Activated CD4-positive, alpha-beta memory T cell treated with anti-CD3 and anti-CD28 coated beads, Interleukin-2, amount 10 ng/mL, durations not matched to agents 7 days and 5 days (primary cell): ENCODE results near the gene PKN3. TPM values are rescaled to one million over a fixed set of nuclear protein-coding genes. Genes with fewer than 3 reads are reported as not detected.
"Not testable (repeated sequence)": the region's sequence is repeated elsewhere in the genome, so short reads cannot be mapped to it uniquely, and the experiment has no call there.

Source experiments
- CTCF ChIA-PET: fragments of 350-600 bp; sonication (Branson Sonifier 250); formaldehyde crosslinking; loops from one replicate; lab custom pipeline; 2021; ENCODE audit warnings: antibody characterized with exemption, inconsistent platforms; lab: Charles Lee
- POLR2A ChIA-PET: fragments of 350-600 bp; sonication (Branson Sonifier 250); formaldehyde crosslinking; loops from one replicate; lab custom pipeline; 2021; ENCODE audit warnings: antibody characterized with exemption; lab: Charles Lee
- DNase-seq: peaks from one replicate; pipeline ENCODE4 v3.0.0-alpha.2; 2020
- H3K27ac Mint-ChIP-seq: one replicate; pipeline ENCODE4 v1.8.0; 2021; ENCODE audit warnings: mild to moderate bottlenecking, mixed read lengths
- H3K27me3 Mint-ChIP-seq: one replicate; pipeline ENCODE4 v1.8.0; 2021; ENCODE audit warnings: mixed read lengths
- H3K36me3 Mint-ChIP-seq: one replicate; pipeline ENCODE4 v1.8.0; 2021; ENCODE audit warnings: low read depth, mixed read lengths
- H3K4me1 Mint-ChIP-seq: one replicate; pipeline ENCODE4 v1.8.0; 2021; ENCODE audit warnings: mixed read lengths
- H3K4me3 Mint-ChIP-seq: one replicate; pipeline ENCODE4 v1.8.0; 2021; ENCODE audit warnings: mild to moderate bottlenecking, mixed read lengths
- H3K9me3 Mint-ChIP-seq: one replicate; pipeline ENCODE4 v1.8.0; 2021; ENCODE audit warnings: mixed read lengths
- total RNA-seq, 2 experiments: library from RNA; stranded (reverse); gene quantifications; one replicate each; pipeline ENCODE4 v1.2.3, GENCODE V29; 2021

Gene PKN3
- total RNA-seq, result 1 to 10 TPM; 5.0 to 5.6 TPM

GRCh38 chr9:128702445-128702948 lies at the start of gene PKN3:
Gene PKN3 (plus strand): TSS chr9:128702503. CDS start chr9:128702916, 413 bp downstream.
- ChIA-PET CTCF (interaction anchor here (0.6 to 1.6 kb wide), 19 partner anchors 10 to 461 kb away, joined by 3 to 17 read pairs (median 4); partner anchors contain the start of genes DYNC2I2, ENDOG, SET and ZDHHC12), POLR2A (interaction anchor here (0.8 to 1.4 kb wide), 5 partner anchors 12 to 51 kb away, joined by 3 to 5 read pairs (median 5); partner anchors contain the start of gene SET)
- peak within 1 kb of the TSS; percentile 82 for H3K4me3 Mint-ChIP-seq
- H3K27me3 Mint-ChIP-seq, result no peaks in the 10 kb centered on the region
- peaks cover 13% of the 10 kb centered on the region for H3K4me1 Mint-ChIP-seq
- DNase-seq, result peak; percentile 88
- H3K36me3 Mint-ChIP-seq, result no peaks in the 10 kb centered on the region
- H3K27ac Mint-ChIP-seq, result peak within 1 kb of the TSS; percentile 3
- H3K9me3 Mint-ChIP-seq, result no peaks in the 10 kb centered on the region

GRCh38 chr9:128653908-128654307 lies 48.4 kb upstream of the PKN3 start:
- Mint-ChIP-seq H3K27ac (no peak overlapping the region), H3K27me3 (no peaks in the 10 kb centered on the region), H3K4me3 (no peak overlapping the region), H3K36me3 (peaks cover 5% of the 10 kb centered on the region), H3K9me3 (no peaks in the 10 kb centered on the region), H3K4me1 (peaks cover 18% of the 10 kb centered on the region)
- ChIA-PET CTCF (interaction anchor here (1.8 kb wide), 1 partner anchor 48 kb away, joined by 4 read pairs; the partner anchor contains the start of gene PKN3), POLR2A (interaction anchor here (1.7 to 2.3 kb wide), 2 partner anchors 8 to 36 kb away, joined by 4 to 11 read pairs; partner anchors contain the start of gene SET)
- DNase-seq, result no peak

- DNase-seq, result no peak
- Mint-ChIP-seq H3K36me3 (peaks cover 5% of the 10 kb centered on the region), H3K4me1 (peaks cover 18% of the 10 kb centered on the region), H3K27me3 (no peaks in the 10 kb centered on the region), H3K4me3 (peak overlapping the region; percentile 51), H3K9me3 (no peaks in the 10 kb centered on the region), H3K27ac (no peak overlapping the region)
- ChIA-PET CTCF (interaction anchor here (1.8 kb wide), 1 partner anchor 48 kb away, joined by 4 read pairs; the partner anchor contains the start of gene PKN3), POLR2A (interaction anchor here (1.7 to 2.3 kb wide), 2 partner anchors 9 to 36 kb away, joined by 4 to 11 read pairs; partner anchors contain the start of gene SET)
These were observed 47.8 kb upstream of the PKN3 start for GRCh38 chr9:128654481-128654880.

GRCh38 chr9:128656416-128657343 lies 45.6 kb upstream of the PKN3 start, which contains the start of gene DYNC2I2:
Gene DYNC2I2 (minus strand): TSS chr9:128656847. CDS start chr9:128656726, 121 bp downstream.
- Mint-ChIP-seq H3K4me3 (peak within 1 kb of the TSS; percentile 89), H3K4me1 (peaks cover 18% of the 10 kb centered on the region), H3K27ac (peak within 1 kb of the TSS; percentile 99), H3K27me3 (no peaks in the 10 kb centered on the region), H3K36me3 (peaks cover 5% of the 10 kb centered on the region), H3K9me3 (no peaks in the 10 kb centered on the region)
- peak; percentile 97 for DNase-seq
- POLR2A ChIA-PET, result interaction anchor here (1.0 to 2.1 kb wide), 6 partner anchors 8 to 225 kb away, joined by 3 to 11 read pairs (median 5); partner anchors contain the start of genes KYAT1, LRRC8A and ZDHHC12
- CTCF ChIA-PET, result interaction anchor here (1.0 to 1.6 kb wide), 4 partner anchors 8 to 162 kb away, joined by 3 to 5 read pairs (median 4); partner anchors contain the start of genes ENDOG and PKN3

GRCh38 chr9:128657344-128657704 lies 45.0 kb upstream of the PKN3 start:
- POLR2A ChIA-PET, result interaction anchor here (1.0 to 2.1 kb wide), 6 partner anchors 9 to 224 kb away, joined by 3 to 11 read pairs (median 5); partner anchors contain the start of genes KYAT1, LRRC8A and ZDHHC12
- peaks cover 5% of the 10 kb centered on the region for H3K36me3 Mint-ChIP-seq
- H3K27me3 Mint-ChIP-seq, result no peaks in the 10 kb centered on the region
- CTCF ChIA-PET, result interaction anchor here (1.0 to 1.6 kb wide), 4 partner anchors 8 to 161 kb away, joined by 3 to 5 read pairs (median 4); partner anchors contain the start of genes ENDOG and PKN3
- no peaks in the 10 kb centered on the region for H3K9me3 Mint-ChIP-seq
- H3K4me3 Mint-ChIP-seq, result peak overlapping the region; percentile 89
- H3K4me1 Mint-ChIP-seq, result peaks cover 18% of the 10 kb centered on the region
- DNase-seq, result no peak
- H3K27ac Mint-ChIP-seq, result peak overlapping the region; percentile 99

- ChIA-PET CTCF (interaction anchor here (0.7 to 1.6 kb wide), 3 partner anchors 15 to 161 kb away, joined by 3 to 5 read pairs (median 4); partner anchors contain the start of gene ENDOG), POLR2A (interaction anchor here (1.3 to 2.1 kb wide), 5 partner anchors 10 to 67 kb away, joined by 3 to 11 read pairs (median 6); partner anchors contain the start of gene ZDHHC12)
- Mint-ChIP-seq H3K27ac (peak overlapping the region; percentile 99), H3K36me3 (peaks cover 5% of the 10 kb centered on the region), H3K4me1 (peaks cover 18% of the 10 kb centered on the region), H3K9me3 (no peaks in the 10 kb centered on the region), H3K27me3 (no peaks in the 10 kb centered on the region), H3K4me3 (no peak overlapping the region)
- no peak for DNase-seq
These were observed 44.5 kb upstream of the PKN3 start for GRCh38 chr9:128657796-128658195.

GRCh38 chr9:128666481-128666941 lies 35.8 kb upstream of the PKN3 start:
- H3K36me3 Mint-ChIP-seq, H3K4me1 Mint-ChIP-seq, H3K27ac Mint-ChIP-seq, H3K4me3 Mint-ChIP-seq, H3K27me3 Mint-ChIP-seq, CTCF ChIA-PET, H3K9me3 Mint-ChIP-seq, DNase-seq: not testable (repeated sequence)
- POLR2A ChIA-PET, result interaction anchor here (2.1 kb wide), 1 partner anchor 18 kb away, joined by 5 read pairs; no protein-coding TSS in a partner anchor

GRCh38 chr9:128669786-128670185 lies 32.5 kb upstream of the PKN3 start:
- no peak overlapping the region for H3K27ac Mint-ChIP-seq
- ChIA-PET POLR2A (interaction anchor here (0.6 kb wide), 1 partner anchor 14 kb away, joined by 3 read pairs; no protein-coding TSS in a partner anchor), CTCF (no interaction called here)
- no peak overlapping the region for H3K4me3 Mint-ChIP-seq
- H3K36me3 Mint-ChIP-seq, result no peaks in the 10 kb centered on the region
- no peaks in the 10 kb centered on the region for H3K9me3 Mint-ChIP-seq
- no peak for DNase-seq
- no peaks in the 10 kb centered on the region for H3K27me3 Mint-ChIP-seq
- H3K4me1 Mint-ChIP-seq, result no peaks in the 10 kb centered on the region

GRCh38 chr9:128675382-128675781 lies 26.9 kb upstream of the PKN3 start:
- ChIA-PET POLR2A (interaction anchor here (1.4 to 1.7 kb wide), 2 partner anchors 9 to 14 kb away, joined by 5 to 9 read pairs; partner anchors contain the start of gene SET), CTCF (interaction anchor here (1.5 to 1.8 kb wide), 3 partner anchors 10 to 27 kb away, joined by 3 to 5 read pairs (median 4); partner anchors contain the start of gene PKN3)
- Mint-ChIP-seq H3K27me3 (no peaks in the 10 kb centered on the region), H3K27ac (no peak overlapping the region), H3K4me1 (no peaks in the 10 kb centered on the region), H3K36me3 (no peaks in the 10 kb centered on the region), H3K4me3 (no peak overlapping the region), H3K9me3 (no peaks in the 10 kb centered on the region)
- no peak for DNase-seq

- ChIA-PET POLR2A (interaction anchor here (0.6 kb wide), 1 partner anchor 8 kb away, joined by 3 read pairs; no protein-coding TSS in a partner anchor), CTCF (no interaction called here)
- H3K27me3 Mint-ChIP-seq, result no peaks in the 10 kb centered on the region
- H3K9me3 Mint-ChIP-seq, result no peaks in the 10 kb centered on the region
- no peak for DNase-seq
- H3K36me3 Mint-ChIP-seq, result peaks cover 3% of the 10 kb centered on the region
- H3K4me3 Mint-ChIP-seq, result no peak overlapping the region
- H3K27ac Mint-ChIP-seq, result no peak overlapping the region
- peaks cover 3% of the 10 kb centered on the region for H3K4me1 Mint-ChIP-seq
These were observed 24.5 kb upstream of the PKN3 start for GRCh38 chr9:128677794-128678193.

GRCh38 chr9:128683340-128684064 lies 18.8 kb upstream of the PKN3 start:
- H3K4me3 Mint-ChIP-seq, result peak overlapping the region; percentile 95
- peaks cover 6% of the 10 kb centered on the region for H3K36me3 Mint-ChIP-seq
- no peaks in the 10 kb centered on the region for H3K27me3 Mint-ChIP-seq
- peak; percentile 43 for DNase-seq
- ChIA-PET POLR2A (interaction anchor here (0.8 to 4.0 kb wide), 20 partner anchors 8 to 314 kb away, joined by 3 to 27 read pairs (median 4); partner anchors contain the start of genes DYNC2I2, ENDOG, PKN3 and SPTAN1), CTCF (interaction anchor here (0.6 to 2.7 kb wide), 4 partner anchors 18 to 136 kb away, joined by 3 to 13 read pairs (median 3); partner anchors contain the start of genes ENDOG and PKN3)
- H3K4me1 Mint-ChIP-seq, result peaks cover 54% of the 10 kb centered on the region
- no peaks in the 10 kb centered on the region for H3K9me3 Mint-ChIP-seq
- peak overlapping the region; percentile 97 for H3K27ac Mint-ChIP-seq
